NCI-H446 (cell line): ENCODE results near the gene C10orf95.
A peak's percentile ranks its signal among the peaks of the same experiment; 100 is the strongest.
"Not testable (repeated sequence)": the region's sequence is repeated elsewhere in the genome, so short reads cannot be mapped to it uniquely, and the experiment has no call there.

ENCODE experiments used
- DNase-seq, 2 experiments: peaks; one replicate each; lab custom pipeline; 2025; lab: John Stamatoyannopoulos, UW

The C10orf95 gene

DNA sequence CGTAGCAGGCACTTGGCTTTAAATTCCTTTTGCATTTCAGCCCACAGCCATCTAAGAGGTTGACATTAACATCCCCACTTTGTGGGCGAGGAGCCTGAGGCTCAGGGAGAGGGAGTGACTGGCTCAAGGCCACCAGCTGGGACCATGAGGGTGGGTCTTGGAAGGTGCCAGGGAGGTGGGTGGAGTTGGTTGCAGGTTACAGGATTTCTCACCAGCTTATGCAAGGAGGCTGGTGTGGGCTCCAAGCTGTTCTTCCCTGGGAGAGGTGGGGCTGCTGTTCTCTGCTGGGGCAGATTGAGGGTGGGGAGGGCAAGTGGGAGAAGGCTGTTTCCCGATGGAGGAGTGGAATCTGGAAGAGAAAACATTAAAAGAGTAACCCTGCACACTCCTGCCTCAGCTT is 14.1 kb upstream of the C10orf95 start:
- DNase-seq: no peak

DNA sequence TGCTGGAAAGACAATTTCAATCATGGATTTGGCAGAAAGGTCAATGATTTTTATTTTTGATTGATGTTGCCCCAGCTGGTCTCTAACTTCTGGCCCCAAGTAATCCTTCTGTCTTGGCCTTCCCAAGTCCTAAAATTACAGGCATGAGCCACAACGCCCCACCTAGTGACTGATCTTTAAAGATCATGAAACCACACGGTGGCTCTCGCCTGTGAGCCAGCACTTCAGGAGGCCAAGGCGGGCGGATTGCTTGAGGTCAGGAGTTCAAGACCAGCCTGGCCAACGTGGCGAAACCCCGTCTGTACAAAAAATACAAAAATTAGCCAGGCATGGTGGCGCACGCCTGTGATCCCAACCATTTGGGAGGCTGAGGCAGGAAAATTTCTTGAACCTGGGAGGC is 12.6 kb upstream of the C10orf95 start:
- DNase-seq: no peak

DNA sequence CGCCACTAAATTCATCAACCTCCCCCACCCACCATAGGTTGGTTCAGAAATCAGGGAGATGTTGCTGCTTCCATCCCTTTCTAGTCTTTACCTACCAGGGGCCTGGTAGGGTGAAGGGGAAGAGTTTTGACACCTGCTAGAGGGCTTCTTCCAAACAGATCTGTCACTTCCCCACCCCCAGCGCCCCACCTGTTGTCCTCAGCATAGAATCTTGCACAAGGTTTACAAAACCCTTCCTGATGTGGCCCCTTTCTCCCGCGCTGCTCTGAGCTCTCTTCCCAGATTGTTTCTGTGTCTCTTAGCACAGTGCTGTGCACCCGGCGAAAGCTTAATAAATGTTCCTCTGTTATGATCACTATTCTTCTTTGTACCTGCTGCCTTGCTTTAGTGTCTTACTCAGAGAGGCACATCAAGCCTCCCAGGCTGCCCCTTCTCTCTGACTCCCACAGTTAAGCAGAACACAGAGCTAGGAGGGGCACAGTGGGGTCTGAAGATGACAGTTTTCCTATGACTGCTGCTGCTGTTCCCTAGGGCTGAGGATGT is 11.2 kb upstream of the C10orf95 start:
- no peak for DNase-seq

DNA sequence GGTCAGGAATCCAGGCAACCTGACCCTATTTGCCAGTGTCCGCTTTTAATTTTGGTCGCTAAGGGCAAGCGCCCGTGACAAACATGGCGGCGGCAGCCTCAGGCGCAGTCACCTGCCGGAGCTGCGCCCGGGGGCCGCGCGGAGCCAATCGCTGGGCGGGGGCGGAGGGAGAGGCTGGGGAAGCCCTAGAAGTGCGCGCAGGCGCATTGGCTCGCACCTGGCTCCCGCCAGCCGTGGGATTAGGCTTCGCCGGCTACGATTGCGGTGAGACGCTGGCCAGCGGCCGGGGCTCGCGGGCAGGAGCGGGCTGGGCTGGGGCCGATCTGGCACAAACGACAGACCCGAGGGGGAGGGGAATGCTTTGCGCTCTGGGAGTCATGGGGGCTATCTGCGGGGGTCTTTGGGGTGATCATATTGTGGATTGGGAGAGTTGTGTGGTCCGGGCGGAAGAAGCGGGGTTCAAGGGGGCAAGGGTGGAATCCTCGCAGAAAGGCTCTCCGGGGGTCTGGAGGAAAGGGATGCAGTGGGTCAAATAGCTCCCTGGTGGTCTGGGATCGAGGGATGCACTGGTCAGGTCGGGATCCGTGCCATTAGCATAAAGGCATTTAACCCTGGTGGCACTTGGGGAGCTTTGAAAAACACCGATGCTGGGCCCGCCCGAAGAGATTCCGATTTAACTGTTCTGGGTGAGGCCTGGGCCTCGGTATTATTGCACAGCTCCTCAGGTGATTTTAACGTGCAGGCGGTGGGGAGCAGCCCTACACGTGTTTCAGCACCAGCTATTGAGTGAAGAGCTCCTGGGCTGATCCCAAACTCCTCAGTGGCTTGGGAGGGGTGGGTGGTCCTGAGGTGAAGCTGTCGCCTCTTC is 10.1 kb upstream of the C10orf95 start:
- DNase-seq: peak; percentile 44 to 88

DNA sequence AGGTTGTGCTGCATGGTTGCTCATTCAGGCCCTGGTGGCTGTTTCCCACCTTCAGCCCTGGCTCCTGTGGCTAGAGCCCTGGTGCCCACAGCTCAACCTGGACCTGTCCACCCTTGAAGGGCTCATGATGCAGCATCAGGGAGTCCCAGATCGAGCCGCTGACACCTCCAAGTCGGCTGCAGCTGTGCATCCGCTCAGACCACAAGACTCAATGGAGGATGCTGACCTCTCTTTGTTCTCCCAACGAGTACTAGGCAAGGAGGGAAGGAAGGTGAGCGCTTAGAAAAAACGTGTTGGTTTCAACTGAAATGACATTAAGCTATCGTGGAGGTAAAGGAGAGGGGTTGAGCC is 9.5 kb upstream of the C10orf95 start:
- no peak for DNase-seq

DNA sequence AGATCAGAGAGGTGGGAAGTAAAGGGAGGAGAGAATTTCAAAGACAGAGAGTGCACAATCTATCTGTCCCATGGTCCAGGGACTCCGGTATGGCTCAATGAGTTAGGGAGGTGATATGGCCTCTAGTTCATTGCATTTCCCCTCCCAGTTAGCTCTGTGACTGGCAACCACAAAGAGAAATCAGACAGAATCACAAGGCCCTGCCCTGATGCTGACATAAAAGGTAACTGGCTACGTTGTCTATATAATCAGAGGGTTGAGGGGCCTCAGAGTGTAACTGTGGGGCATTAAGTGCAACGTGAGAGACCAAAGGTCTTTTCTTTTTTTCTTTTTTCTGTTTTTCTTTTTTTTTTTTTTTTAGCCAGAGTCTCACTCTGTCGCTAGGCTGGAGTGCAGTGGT is 7.3 kb upstream of the C10orf95 start:
- DNase-seq: no peak

DNA sequence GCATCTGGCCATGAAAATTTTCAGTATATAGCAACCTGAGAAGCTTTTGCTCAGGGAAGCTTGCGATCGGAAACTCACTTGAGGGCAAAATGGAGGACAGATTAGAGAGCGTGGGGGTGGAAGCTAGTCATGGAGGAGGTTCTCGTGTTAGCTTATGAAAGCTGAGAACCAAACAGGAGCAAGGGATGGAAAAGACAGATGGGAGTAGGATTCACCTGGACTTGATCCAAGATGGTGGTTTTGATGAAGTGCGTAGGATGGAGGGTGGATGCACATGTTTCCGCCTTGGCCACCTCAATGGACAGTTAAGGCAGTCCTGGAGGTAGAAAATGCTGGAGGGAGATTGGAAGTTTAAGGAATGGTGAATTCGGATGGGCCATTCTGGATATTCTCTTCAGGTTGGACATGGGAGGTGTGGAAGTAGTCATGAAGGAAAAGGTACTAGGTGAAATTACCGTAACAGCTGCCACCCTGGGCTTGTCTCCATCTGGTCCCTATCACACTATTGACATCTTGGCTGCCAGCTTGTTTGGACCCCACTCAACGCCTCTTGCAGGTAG is 6.3 kb upstream of the C10orf95 start:
- DNase-seq: peak in 1 of 2 experiments; percentile 13

DNA sequence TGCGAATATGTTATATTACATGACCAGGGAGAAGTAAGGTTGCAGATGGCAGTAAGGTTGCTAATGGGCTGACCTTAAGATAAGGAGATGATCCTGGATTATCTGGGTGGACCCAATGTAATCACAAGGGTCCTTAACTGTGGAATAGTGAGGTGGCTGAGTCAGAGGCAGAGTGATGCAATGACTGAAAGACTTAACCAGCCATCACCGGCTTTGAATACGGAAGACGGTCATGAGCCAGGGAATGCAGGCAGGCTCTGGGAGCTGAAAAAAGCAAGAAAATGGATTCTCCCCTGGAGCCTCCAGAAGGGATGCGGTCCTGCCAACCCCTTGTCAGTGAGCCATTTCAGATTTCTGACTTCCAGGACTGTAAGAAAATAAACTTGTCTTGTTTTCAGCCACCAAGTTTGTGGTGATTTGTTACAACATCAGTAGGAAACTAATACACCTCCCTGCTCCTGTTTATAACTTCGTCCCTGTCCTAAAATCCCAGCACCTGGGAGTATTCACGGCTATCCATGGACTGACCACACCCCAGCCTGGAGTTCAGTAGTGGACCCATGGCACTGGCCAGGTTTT is 4.6 kb upstream of the C10orf95 start:
- DNase-seq: no peak

DNA sequence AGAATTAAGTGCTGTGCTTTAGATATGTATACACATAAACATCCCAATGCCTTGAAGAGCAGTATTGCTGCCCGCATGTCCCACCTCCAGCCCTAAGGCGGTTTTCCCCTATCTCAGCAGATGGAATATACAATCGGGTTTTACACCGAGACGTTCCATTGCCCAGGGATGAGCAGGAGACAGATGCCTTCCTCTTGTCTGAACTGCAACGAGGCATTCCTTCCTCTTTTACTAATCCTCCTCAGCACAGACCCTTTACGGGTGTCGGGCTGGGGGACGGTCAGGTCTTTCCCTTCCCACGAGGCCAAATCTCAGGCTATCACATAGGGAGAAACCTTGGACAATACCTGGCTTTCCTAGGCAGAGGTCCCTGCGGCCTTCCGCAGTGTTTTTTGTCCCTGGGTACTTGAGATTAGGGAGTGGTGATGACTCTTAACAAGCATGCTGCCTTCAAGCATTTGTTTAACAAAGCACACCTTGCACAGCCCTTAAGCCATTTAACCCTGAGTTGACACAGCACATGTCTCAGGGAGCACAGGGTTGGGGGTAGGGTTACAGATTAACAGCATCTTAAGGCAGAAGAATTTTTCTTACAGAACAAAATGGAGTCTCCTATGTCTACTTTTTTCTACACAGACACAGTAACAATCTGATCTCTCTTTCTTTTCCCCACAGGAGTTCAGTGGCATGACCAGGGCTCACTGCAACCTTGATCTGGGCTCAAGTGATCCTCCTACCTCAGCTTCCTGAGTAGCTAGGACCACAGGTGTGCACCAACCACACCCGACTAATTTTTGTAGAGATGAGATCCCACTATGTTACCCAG is 3.5 kb upstream of the C10orf95 start:
- not testable (repeated sequence) for DNase-seq

DNA sequence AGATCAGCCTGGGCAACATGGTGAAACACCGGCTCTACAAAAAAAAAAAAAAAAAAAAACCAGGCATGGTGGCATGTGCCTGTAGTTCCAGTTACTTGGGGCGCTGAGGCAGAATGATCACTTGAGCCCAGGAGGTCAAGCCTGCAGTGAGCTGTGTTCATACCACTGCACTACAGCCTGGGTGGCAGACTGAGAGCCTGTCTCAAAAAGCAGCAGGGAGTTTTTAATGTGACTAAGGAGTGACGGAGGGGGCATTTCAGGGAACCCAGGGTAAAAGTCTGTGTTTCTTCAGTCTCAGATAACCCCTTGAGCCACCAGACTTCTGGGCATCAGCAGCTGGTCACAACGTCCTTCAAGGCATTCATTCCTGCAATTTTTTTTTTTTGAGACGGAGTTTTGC is 2.2 kb upstream of the C10orf95 start:
- DNase-seq: no peak

DNA sequence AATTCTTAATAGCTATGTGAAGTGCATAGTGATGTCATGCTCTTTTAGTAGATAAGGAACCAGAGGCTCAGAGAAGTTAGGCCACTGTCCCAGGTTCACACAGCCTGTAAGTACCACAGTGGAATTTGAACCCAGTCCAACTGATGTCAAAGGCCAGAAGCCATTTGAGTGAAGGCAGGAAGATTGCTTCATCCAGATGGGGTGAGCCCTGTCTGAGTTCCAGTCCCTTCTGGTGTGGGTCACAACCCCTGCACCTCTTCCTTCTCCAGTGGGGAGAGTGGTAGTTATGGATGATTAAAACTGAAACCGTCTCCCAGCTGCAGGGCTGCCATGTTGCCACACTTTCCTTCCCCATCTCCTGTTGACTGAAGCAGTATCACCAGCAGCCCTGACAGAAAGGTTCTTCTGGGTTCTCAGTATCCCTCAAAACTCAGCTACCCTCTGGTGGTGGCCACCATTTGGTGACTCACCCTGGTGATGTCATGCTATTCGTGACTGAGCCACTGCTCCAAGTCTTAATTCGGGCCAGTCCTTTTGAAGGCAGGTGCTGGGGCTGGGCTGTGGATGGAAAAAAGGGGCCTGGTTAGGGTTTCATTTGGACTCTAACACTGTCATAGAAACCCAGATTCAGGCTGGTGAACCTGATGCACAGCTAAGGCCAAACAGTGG is 1.5 kb upstream of the C10orf95 start:
- no peak for DNase-seq

DNA sequence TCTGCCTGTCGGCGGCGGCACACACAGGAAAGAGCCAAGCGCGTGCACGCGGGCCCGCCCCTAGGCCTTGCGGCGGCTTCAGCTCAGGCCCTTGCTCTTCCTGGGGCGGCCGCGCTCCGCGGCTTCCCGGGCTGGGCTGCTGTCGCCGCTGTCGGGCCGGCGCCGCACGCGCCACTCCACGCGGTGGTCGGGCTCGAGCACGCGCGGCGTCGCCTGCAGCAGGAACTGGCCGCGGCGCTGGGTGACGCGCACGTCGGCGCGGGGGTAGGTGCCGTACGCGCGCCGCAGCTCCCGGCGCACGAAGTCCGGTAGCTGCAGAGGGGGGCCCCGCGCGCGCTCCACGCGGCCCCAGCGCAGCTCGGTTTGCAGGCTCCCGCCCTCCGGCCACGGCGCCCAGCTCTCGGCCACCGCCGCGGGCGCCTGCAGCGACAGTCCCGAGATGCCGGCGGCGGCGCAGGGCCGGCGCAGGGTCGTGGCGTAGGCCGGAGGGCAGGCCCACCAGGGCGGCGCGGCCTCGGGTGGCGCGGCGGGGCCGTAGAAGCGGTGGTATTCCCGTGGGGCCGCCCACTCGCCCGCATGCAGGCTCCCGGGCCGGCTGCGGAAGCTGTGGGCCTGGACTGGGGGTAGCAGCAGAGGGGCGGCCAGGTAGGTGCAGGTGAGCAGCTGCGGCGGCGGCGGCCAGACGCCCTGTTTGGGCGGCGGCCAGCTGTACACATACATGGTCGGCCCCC is 804 bp downstream of the C10orf95 start:
- DNase-seq: peak; percentile 20 to 80

DNA sequence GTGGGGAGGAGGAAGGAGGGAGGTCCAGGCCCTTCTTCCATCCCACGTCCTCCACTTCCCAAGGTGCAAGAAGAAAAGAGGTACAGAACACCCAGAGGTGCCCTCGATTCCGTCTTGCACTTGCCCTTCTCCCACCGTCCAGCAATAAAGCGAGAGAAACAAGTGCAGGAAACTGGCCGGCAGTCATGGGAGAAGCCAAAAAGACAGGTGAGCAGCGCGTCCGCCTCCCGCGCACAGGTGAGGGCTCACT is 1.3 kb downstream of the C10orf95 start:
- no peak for DNase-seq

DNA sequence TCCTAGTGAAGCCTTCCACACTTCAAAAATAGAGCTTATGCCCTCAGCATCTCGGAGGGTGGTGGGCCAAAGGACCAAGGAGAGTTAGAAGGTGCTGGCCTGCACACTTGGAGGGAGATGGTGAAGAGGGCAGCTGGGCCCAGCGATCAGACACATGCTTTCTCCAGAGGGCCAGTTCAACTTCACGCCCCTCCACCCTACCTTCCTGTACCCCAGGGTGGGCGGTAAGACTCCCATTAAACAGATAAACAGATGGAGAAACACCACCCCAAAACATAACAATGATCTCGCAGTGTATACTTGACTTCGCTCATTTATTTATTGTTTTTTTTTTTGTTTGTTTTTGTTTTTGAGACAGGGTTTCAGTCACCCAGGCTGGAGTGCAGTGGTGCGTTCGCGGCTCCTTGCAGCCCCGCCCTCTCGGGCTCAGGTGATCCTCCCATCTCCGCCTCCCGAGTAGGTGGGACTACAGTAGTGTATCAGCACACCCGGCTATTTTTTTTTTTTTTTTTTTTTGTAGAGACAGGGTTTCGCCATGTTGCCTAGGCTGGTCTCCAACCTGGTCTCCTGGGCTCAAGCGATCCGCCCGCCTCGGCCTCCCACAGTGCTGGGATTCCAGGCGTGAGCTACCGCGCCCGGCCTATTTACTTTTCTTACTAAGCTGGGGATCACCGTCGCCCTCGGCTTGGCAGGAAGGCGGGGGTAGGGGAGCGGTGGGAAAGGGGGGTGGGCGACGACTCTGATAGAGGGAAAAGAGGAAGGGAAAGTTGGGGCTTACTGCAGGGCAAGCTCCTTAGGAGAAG is 1.8 kb downstream of the C10orf95 start:
- peak in 1 of 2 experiments; percentile 53 for DNase-seq

DNA sequence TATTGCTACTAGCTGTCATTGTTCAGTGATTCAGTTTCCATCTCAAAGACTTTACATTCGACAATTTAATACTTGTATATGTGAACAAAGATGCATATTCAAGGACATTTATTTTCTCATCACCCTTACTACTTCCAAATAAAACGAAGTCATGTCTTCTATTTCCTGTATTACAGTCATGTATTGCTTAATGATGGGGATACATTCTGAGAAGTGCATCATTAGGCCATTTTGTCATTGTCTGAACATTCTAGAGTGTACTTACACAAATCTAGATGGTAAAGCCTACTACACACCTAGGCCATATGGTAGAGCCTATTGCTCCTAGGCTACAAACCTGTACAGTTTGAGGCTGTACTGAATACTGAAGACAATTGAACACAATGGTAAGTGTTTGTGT is 6.5 kb downstream of the C10orf95 start:
- no peak for DNase-seq

DNA sequence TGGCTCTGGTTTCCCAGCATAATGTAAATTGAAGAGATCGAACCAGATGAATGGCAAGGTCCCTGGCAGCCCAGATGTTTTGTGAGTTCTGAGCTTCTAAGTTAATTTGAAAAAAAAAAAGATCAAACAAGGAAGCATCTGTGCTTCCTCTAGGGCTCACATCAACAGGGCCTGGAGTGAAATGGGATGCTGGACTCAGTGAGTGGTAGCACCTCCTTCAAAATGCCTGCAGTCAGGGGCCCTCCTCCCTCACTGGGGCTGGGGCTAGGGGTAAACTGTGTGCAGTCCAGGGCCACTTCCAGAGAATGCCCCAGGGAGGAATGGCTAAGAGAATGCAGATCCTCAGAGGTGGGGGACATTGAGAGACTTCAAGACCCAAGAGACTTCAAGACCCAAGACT is 13.0 kb downstream of the C10orf95 start:
- no peak for DNase-seq

DNA sequence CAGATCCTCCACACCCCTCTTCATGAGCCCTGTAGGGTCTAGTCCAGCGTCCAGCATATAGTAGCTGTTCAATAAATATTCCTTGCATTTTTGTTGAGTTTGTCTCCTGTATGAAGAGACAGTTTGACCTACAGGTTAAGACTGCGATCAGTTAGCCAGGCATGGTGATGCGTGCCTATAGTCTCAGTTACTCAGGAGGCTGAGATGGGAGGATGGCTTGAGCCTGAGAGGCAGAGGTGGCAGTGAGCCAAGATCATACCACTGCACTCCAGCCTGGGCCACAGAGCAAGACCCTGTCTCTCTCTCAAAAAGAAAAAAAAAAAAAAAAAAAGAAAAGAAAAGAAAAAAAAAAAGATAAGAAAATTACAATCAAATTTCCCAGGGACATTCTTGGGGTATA is 13.8 kb downstream of the C10orf95 start:
- DNase-seq: no peak

DNA sequence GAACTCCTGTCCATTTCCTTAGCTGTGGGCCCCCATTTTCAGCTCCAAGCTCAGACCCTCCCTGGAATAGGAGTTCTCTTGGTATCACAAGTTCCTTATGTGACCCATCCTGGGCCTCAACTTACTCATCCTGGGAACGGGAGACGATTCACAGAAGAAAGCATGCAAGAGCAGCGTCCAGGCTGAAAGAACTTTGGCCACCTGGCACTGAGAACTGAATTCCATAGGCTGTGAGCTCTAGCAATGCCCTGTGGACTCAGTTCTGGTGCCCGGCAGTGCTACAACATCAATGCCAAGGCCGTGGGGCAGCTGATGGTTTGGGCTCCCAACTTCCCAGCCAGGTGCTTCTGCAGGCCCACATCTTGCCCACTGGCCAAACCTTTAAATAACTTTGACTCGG is 15.0 kb downstream of the C10orf95 start:
- DNase-seq: no peak

DNA sequence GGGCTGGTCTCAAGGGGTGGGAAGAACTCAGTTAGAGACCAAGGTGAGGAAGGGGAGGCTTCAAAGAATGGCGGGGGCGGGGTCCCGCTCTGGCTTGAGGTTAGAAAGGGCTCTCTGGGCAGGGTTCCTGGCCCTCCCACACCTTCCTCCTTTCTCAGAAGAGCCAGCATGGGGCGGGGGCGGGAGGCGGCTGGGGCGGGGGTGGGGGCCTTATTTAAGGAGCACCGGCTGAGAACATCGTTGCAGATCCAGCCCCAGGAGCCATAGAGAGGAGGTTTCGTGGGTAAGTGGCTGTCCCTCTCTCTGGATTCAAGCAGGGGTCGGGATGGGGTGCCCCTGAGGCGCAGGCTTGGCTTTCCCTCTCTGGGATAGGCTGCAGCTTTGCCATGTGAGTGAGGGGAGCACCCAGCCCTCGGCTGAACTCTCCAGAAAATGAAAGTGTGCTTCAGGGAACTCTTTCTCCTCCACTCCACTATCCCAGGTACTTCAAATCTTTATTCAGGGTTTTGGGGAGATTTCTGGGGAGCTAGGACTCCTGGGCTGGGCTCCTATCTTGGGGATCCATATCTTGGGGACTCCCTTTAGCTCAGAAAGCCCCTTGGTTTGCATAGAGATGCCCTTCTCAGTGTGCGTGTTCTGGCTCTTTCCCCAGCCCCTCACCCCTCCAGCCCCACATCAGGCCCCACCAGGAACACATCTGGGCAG is 15.7 kb downstream of the C10orf95 start:
- no peak for DNase-seq

DNA sequence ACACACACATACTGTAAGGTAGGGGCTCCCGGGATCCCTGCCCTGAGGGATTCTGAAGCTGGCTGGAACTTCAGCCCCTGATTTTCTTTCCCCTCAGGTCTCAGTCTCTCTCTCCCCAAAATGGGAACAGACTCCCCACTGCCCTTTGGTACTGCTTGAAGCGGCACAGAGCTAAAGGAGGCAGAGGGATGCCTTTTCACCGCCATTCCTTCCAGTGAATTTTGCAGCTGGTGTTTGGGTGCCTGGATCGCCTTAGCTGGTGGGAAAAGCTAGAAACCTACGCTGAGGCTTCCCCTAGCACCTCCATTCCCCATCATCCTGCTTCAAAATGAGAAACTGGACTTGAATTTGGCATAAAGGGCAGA is 16.2 kb downstream of the C10orf95 start:
- DNase-seq: no peak
